HEK293 (cell line): ENCODE data around the gene COL5A1.
A peak's percentile ranks its signal among the peaks of the same experiment; 100 is the strongest.

Source experiments
- CTCF ChIA-PET: fragments of 350-600 bp; formaldehyde crosslinking; extraction: SDS; loops from one replicate; lab custom pipeline; 2021; ENCODE audit warnings: antibody characterized with exemption; lab: Yijun Ruan, JAX
- POLR2A ChIA-PET: fragments of 300-600 bp; formaldehyde crosslinking; extraction: SDS; loops from one replicate; lab custom pipeline; 2020; ENCODE audit warnings: antibody characterized with exemption, inconsistent platforms; lab: Yijun Ruan, JAX
- H3K27ac ChIP-seq: fragments of 200-500 bp; sonication (Bioruptor generic); 2 replicates; pipeline ENCODE4 v1.5.1; 2014; ENCODE audit warnings: low read depth, low read length, control low read depth, inconsistent platforms; ENCODE audit errors: extremely low read depth
- H3K36me3 ChIP-seq, 2 experiments: fragments of 200-500 bp in 1 of 2; sonication (Bioruptor generic) in 1 of 2; 1 replicate in 1 of 2; 2 replicates in 1 of 2; pipeline ENCODE4 v1.5.1; 2014 to 2017; ENCODE audit warnings: inconsistent platforms in 2 of 2, low read length in 2 of 2; ENCODE audit not compliant: control insufficient read depth in 2 of 2, insufficient read depth in 1 of 2
- H3K4me1 ChIP-seq: fragments of 200-500 bp; sonication (Bioruptor generic); 2 replicates; pipeline ENCODE4 v1.5.1; 2014; ENCODE audit warnings: mild to moderate bottlenecking, low read length, inconsistent platforms; ENCODE audit not compliant: control insufficient read depth, insufficient read depth
- H3K4me3 ChIP-seq: 2 replicates; pipeline ENCODE4 v1.5.1; 2011; ENCODE audit warnings: low read depth, mild to moderate bottlenecking, control low read depth, low read length, moderate library complexity
- H3K9me3 ChIP-seq: fragments of 200-500 bp; sonication (Bioruptor generic); 2 replicates; pipeline ENCODE4 v1.5.1; 2014; ENCODE audit warnings: low read depth, low read length, inconsistent platforms; ENCODE audit not compliant: control insufficient read depth, insufficient read depth
- BCL11B ChIP-seq: fragments of 450-650 bp; formaldehyde crosslinking; IDR thresholded peaks from 2 replicates; pipeline ENCODE4 v1.5.1; 2016; ENCODE audit warnings: low read depth, missing biosample characterization, missing genetic modification characterization
- IKZF3 ChIP-seq: fragments of 450-650 bp; IDR thresholded peaks from 2 replicates; pipeline ENCODE4 v1.5.0; 2018; ENCODE audit warnings: missing biosample characterization, mild to moderate bottlenecking, missing genetic modification characterization, moderate library complexity
- KLF1 ChIP-seq: fragments of 450-650 bp; formaldehyde crosslinking; IDR thresholded peaks from 2 replicates; pipeline ENCODE4 v1.5.1; 2016; ENCODE audit warnings: missing biosample characterization, missing genetic modification characterization
- KLF7 ChIP-seq: fragments of 450-650 bp; formaldehyde crosslinking; IDR thresholded peaks from 2 replicates; pipeline ENCODE4 v1.5.1; 2016; ENCODE audit warnings: missing biosample characterization, missing genetic modification characterization, borderline replicate concordance
- ZEB2 ChIP-seq: fragments of 450-650 bp; formaldehyde crosslinking; IDR thresholded peaks from 2 replicates; pipeline ENCODE4 v1.5.1; 2016; ENCODE audit warnings: missing biosample characterization, missing genetic modification characterization
- ZFHX2 ChIP-seq: fragments of 450-650 bp; formaldehyde crosslinking; conservative IDR thresholded peaks from 2 replicates; pipeline ENCODE4 v1.5.1; 2016; ENCODE audit warnings: missing biosample characterization, missing genetic modification characterization
- ZFP69B ChIP-seq: fragments of 450-650 bp; formaldehyde crosslinking; IDR thresholded peaks from 2 replicates; pipeline ENCODE4 v1.5.1; 2016; ENCODE audit warnings: missing biosample characterization, missing genetic modification characterization
- ZIC2 ChIP-seq: fragments of 450-650 bp; formaldehyde crosslinking; IDR thresholded peaks from 2 replicates; pipeline ENCODE4 v1.5.1; 2016; ENCODE audit warnings: missing biosample characterization, missing genetic modification characterization
- ZNF211 ChIP-seq: fragments of 450-650 bp; formaldehyde crosslinking; IDR thresholded peaks from 2 replicates; pipeline ENCODE4 v1.5.1; 2016; ENCODE audit warnings: low read depth, missing biosample characterization, missing genetic modification characterization
- ZNF214 ChIP-seq: fragments of 450-650 bp; formaldehyde crosslinking; IDR thresholded peaks from 2 replicates; pipeline ENCODE4 v1.5.1; 2017; ENCODE audit warnings: missing biosample characterization, mild to moderate bottlenecking, missing genetic modification characterization, borderline replicate concordance
- ZNF239 ChIP-seq: fragments of 450-650 bp; formaldehyde crosslinking; IDR thresholded peaks from 2 replicates; pipeline ENCODE4 v1.5.1; 2016; ENCODE audit warnings: missing biosample characterization, missing genetic modification characterization
- ZNF366 ChIP-seq: fragments of 450-650 bp; formaldehyde crosslinking; conservative IDR thresholded peaks from 2 replicates; pipeline ENCODE4 v1.5.1; 2016; ENCODE audit warnings: missing biosample characterization, missing genetic modification characterization
- ZNF555 ChIP-seq: fragments of 450-650 bp; formaldehyde crosslinking; conservative IDR thresholded peaks from 2 replicates; pipeline ENCODE4 v1.5.1; 2017; ENCODE audit warnings: missing biosample characterization, mild to moderate bottlenecking, missing genetic modification characterization, inconsistent platforms
- ZNF837 ChIP-seq: fragments of 450-650 bp; formaldehyde crosslinking; IDR thresholded peaks from 2 replicates; pipeline ENCODE4 v1.5.1; 2016; ENCODE audit warnings: missing biosample characterization, missing genetic modification characterization
- TF ChIP-seq, protein P1 (sequence below): fragments of 450-650 bp; formaldehyde crosslinking; IDR thresholded peaks from 2 replicates; pipeline ENCODE4 v1.5.1; 2016; ENCODE audit warnings: missing biosample characterization, missing genetic modification characterization
- TF ChIP-seq, protein P2 (sequence below): fragments of 450-650 bp; formaldehyde crosslinking; IDR thresholded peaks from 2 replicates; pipeline ENCODE4 v1.5.1; 2017; ENCODE audit warnings: missing biosample characterization, missing genetic modification characterization
- TF ChIP-seq, protein P3 (sequence below): fragments of 450-650 bp; formaldehyde crosslinking; IDR thresholded peaks from 2 replicates; pipeline ENCODE4 v1.5.1; 2017; ENCODE audit warnings: missing biosample characterization, missing genetic modification characterization
- TF ChIP-seq, protein P4 (sequence below): fragments of 450-650 bp; formaldehyde crosslinking; IDR thresholded peaks from 2 replicates; pipeline ENCODE4 v1.5.1; 2016; ENCODE audit warnings: missing biosample characterization, missing genetic modification characterization
- TF ChIP-seq, protein P5 (sequence below): fragments of 450-650 bp; formaldehyde crosslinking; IDR thresholded peaks from 2 replicates; pipeline ENCODE4 v1.5.1; 2016; ENCODE audit warnings: missing biosample characterization, missing genetic modification characterization

COL5A1 gene

DNA sequence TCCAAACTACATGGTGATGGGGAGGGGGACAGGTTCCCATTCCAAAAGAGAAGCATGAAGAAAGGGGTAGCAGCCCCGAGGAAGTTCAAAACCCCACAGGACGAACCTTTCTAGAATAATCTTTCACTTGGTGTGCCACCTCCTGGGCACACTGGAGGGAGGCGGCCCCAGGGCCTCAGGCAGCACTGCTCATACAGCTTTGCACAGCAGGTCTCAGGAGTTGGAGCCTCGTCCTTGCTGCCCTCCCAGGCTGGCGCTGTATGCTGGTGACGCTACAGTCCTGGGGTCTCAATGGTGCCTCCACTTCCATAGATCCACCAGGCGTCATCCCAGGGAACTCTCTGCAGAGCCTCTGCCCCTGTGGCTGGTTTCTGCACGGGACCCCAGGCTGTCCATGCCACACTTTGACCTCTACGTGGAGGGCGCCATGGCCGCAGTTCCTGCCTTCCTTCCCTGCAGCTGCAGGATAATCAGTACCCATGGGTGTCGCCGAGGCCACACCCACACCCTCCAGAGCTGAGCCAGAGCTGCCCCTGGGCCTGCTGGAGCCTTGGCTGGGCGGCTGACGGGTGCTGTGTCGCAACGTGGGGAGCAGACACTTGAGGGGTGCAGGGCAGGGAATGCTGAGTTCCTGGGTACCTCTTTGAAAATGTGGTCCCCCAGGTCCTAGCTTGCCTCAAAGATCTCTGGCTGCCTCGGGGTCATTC is 95.3 kb downstream of the COL5A1 start:
- Histone ChIP-seq H3K36me3 (no peaks in the 10 kb centered on the region), H3K4me1 (0 out of 2 replicates have a peak, but pooled peaks cover 2% of the 10 kb centered on the region), H3K27ac (no peak overlapping the region), H3K4me3 (no peak overlapping the region), H3K9me3 (no peaks in the 10 kb centered on the region)
- TF ChIP-seq KLF1 (tag by site-specific recombination) (peak; percentile 55), ZIC2 (tag by site-specific recombination) (peak; percentile 68), ZNF214 (no peak), ZNF239 (tag by site-specific recombination) (no peak)
- ChIA-PET POLR2A (no interaction called here), CTCF (interaction anchor here (0.5 to 10.2 kb wide), 9 partner anchors 24 to 1362 kb away, joined by 3 to 64 read pairs (median 3); no protein-coding TSS in a partner anchor)

DNA sequence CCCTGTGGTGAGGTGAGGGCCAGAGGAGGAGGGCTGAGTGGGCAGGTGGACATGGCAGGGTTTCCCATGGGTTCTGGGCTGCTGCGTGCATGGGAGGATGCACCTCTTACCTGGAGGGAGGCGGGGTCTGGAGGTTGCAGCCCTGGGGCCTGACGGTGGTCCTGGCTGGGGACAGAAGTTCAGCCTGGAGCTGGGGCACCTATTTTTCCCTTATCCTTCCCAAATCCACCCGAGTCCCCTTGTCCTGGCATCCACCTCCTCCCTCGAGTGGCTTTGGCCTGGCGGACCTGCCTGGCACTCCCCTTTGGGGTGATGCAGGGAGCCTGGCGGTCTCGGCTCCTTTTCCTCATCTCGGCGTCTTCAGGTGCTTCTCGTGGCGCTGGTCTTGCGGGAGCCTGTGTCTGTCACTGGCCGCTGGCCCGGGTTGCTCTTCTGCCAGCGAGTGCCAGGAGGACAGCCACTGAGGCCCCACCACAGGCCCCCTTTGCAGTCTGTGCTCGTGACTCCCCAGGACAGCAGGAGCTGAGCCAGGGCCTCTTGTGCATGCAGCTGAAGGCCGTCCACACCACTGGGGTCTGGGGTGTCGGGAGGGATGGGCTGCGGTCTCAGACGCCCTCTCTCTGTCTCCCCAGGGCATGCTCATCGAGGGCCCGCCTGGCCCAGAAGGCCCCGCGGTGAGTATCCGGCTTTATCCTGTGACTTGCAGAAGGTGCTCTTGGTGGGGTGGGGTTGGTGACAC is 96.4 kb downstream of the COL5A1 start:
- H3K36me3 ChIP-seq: no peaks in the 10 kb centered on the region
- TF ChIP-seq IKZF3 (tag by site-specific recombination) (no peak), KLF7 (tag by site-specific recombination) (no peak), ZNF211 (tag by site-specific recombination) (no peak)
- TF ChIP-seq, protein P1, sequence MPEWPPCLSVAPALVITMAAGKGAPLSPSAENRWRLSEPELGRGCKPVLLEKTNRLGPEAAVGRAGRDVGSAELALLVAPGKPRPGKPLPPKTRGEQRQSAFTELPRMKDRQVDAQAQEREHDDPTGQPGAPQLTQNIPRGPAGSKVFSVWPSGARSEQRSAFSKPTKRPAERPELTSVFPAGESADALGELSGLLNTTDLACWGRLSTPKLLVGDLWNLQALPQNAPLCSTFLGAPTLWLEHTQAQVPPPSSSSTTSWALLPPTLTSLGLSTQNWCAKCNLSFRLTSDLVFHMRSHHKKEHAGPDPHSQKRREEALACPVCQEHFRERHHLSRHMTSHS: no peak
- no peak overlapping the region for H3K27ac ChIP-seq
- no peaks in the 10 kb centered on the region for H3K9me3 ChIP-seq
- 0 out of 2 replicates have a peak, but pooled peaks cover 2% of the 10 kb centered on the region for H3K4me1 ChIP-seq
- POLR2A ChIA-PET: interaction anchor here (1.5 kb wide), 1 partner anchor 31 kb away, joined by 6 read pairs; no protein-coding TSS in a partner anchor
- no peak overlapping the region for H3K4me3 ChIP-seq
- CTCF ChIA-PET: interaction anchor here (0.6 to 10.2 kb wide), 9 partner anchors 31 to 1712 kb away, joined by 3 to 64 read pairs (median 4); no protein-coding TSS in a partner anchor

DNA sequence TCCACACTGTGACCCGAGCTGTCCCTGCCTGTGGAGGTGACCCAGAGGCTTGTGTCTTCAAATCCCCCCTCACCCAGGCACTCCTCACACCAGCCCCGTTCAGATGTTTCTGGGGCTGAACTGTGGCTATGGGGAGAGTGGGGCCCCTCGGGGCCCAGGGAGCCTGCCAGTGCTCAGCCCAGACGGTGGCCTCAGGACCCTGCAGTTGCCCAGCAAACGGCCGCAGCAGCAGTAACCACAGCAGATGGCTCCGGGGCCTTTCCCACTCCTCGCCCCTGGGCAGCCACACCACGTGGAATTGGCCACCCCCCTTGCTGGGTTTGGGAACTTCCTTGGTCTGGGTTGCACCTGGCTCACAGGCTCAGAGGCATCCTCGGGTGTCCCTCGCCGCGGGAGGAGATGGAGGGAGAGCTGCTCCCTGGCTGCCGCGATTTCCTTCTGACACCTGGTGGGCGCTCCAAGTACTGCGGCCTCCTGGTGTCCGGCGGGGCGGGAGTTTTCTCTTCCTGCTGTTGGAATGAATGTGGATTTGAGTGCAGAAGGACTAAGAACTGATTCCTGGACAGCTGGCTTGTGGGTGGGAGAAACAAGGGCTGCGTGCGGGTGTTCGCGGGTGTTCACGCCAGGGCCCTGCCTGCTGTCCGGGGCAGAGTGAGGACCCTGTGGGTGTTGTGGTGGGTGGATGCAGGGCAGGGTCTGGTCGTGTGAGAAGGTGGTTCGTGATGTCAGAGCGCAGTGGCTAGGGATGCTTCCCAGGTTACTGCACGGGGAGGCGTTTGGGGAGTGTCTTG is 97.5 kb downstream of the COL5A1 start:
- POLR2A ChIA-PET: interaction anchor here (1.5 kb wide), 1 partner anchor 32 kb away, joined by 6 read pairs; no protein-coding TSS in a partner anchor
- H3K27ac ChIP-seq: no peak overlapping the region
- no peak overlapping the region for H3K4me3 ChIP-seq
- no peaks in the 10 kb centered on the region for H3K36me3 ChIP-seq
- H3K4me1 ChIP-seq: 0 out of 2 replicates have a peak, but pooled peaks cover 2% of the 10 kb centered on the region
- H3K9me3 ChIP-seq: no peaks in the 10 kb centered on the region
- CTCF ChIA-PET: interaction anchor here (0.6 to 10.2 kb wide), 16 partner anchors 9 to 423 kb away, joined by 3 to 64 read pairs (median 5); no protein-coding TSS in a partner anchor
- peak; percentile 88 for TF ChIP-seq ZIC2 (tag by site-specific recombination)
- no peak for TF ChIP-seq ZFP69B
- TF ChIP-seq, protein P2, sequence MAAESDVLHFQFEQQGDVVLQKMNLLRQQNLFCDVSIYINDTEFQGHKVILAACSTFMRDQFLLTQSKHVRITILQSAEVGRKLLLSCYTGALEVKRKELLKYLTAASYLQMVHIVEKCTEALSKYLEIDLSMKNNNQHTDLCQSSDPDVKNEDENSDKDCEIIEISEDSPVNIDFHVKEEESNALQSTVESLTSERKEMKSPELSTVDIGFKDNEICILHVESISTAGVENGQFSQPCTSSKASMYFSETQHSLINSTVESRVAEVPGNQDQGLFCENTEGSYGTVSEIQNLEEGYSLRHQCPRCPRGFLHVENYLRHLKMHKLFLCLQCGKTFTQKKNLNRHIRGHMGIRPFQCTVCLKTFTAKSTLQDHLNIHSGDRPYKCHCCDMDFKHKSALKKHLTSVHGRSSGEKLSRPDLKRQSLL (tag by site-specific recombination): no peak
- peak; percentile 55; the same call in 1 of the 2 replicates for TF ChIP-seq ZNF366 (tag by site-specific recombination)
- TF ChIP-seq ZNF555 (tag by site-specific recombination): no peak
- no peak for TF ChIP-seq BCL11B
- TF ChIP-seq, protein P3, sequence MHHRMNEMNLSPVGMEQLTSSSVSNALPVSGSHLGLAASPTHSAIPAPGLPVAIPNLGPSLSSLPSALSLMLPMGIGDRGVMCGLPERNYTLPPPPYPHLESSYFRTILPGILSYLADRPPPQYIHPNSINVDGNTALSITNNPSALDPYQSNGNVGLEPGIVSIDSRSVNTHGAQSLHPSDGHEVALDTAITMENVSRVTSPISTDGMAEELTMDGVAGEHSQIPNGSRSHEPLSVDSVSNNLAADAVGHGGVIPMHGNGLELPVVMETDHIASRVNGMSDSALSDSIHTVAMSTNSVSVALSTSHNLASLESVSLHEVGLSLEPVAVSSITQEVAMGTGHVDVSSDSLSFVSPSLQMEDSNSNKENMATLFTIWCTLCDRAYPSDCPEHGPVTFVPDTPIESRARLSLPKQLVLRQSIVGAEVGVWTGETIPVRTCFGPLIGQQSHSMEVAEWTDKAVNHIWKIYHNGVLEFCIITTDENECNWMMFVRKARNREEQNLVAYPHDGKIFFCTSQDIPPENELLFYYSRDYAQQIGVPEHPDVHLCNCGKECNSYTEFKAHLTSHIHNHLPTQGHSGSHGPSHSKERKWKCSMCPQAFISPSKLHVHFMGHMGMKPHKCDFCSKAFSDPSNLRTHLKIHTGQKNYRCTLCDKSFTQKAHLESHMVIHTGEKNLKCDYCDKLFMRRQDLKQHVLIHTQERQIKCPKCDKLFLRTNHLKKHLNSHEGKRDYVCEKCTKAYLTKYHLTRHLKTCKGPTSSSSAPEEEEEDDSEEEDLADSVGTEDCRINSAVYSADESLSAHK (tag by site-specific recombination): no peak
- TF ChIP-seq ZFHX2 (tag by site-specific recombination): peak; percentile 98
- TF ChIP-seq, protein P4, sequence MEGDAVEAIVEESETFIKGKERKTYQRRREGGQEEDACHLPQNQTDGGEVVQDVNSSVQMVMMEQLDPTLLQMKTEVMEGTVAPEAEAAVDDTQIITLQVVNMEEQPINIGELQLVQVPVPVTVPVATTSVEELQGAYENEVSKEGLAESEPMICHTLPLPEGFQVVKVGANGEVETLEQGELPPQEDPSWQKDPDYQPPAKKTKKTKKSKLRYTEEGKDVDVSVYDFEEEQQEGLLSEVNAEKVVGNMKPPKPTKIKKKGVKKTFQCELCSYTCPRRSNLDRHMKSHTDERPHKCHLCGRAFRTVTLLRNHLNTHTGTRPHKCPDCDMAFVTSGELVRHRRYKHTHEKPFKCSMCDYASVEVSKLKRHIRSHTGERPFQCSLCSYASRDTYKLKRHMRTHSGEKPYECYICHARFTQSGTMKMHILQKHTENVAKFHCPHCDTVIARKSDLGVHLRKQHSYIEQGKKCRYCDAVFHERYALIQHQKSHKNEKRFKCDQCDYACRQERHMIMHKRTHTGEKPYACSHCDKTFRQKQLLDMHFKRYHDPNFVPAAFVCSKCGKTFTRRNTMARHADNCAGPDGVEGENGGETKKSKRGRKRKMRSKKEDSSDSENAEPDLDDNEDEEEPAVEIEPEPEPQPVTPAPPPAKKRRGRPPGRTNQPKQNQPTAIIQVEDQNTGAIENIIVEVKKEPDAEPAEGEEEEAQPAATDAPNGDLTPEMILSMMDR: peak; percentile 89
- TF ChIP-seq ZNF837 (tag by site-specific recombination): no peak
- TF ChIP-seq ZEB2 (tag by site-specific recombination): no peak
- TF ChIP-seq, protein P5, sequence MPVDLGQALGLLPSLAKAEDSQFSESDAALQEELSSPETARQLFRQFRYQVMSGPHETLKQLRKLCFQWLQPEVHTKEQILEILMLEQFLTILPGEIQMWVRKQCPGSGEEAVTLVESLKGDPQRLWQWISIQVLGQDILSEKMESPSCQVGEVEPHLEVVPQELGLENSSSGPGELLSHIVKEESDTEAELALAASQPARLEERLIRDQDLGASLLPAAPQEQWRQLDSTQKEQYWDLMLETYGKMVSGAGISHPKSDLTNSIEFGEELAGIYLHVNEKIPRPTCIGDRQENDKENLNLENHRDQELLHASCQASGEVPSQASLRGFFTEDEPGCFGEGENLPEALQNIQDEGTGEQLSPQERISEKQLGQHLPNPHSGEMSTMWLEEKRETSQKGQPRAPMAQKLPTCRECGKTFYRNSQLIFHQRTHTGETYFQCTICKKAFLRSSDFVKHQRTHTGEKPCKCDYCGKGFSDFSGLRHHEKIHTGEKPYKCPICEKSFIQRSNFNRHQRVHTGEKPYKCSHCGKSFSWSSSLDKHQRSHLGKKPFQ: no peak
